HEK293 (cell line): ENCODE results near the gene PLXNA2.

Experiments used
- CTCF ChIA-PET: fragments of 350-600 bp; formaldehyde crosslinking; extraction: SDS; loops from one replicate; lab custom pipeline; 2021; ENCODE audit warnings: antibody characterized with exemption; lab: Yijun Ruan, JAX
- POLR2A ChIA-PET: fragments of 300-600 bp; formaldehyde crosslinking; extraction: SDS; loops from one replicate; lab custom pipeline; 2020; ENCODE audit warnings: antibody characterized with exemption, inconsistent platforms; lab: Yijun Ruan, JAX
- H3K27ac ChIP-seq: fragments of 200-500 bp; sonication (Bioruptor generic); 2 replicates; pipeline ENCODE4 v1.5.1; 2014; ENCODE audit warnings: low read depth, low read length, control low read depth, inconsistent platforms; ENCODE audit errors: extremely low read depth
- H3K36me3 ChIP-seq, 2 experiments: fragments of 200-500 bp in 1 of 2; sonication (Bioruptor generic) in 1 of 2; 1 replicate in 1 of 2; 2 replicates in 1 of 2; pipeline ENCODE4 v1.5.1; 2014 to 2017; ENCODE audit warnings: inconsistent platforms in 2 of 2, low read length in 2 of 2; ENCODE audit not compliant: control insufficient read depth in 2 of 2, insufficient read depth in 1 of 2
- H3K4me1 ChIP-seq: fragments of 200-500 bp; sonication (Bioruptor generic); 2 replicates; pipeline ENCODE4 v1.5.1; 2014; ENCODE audit warnings: mild to moderate bottlenecking, low read length, inconsistent platforms; ENCODE audit not compliant: control insufficient read depth, insufficient read depth
- H3K4me3 ChIP-seq: 2 replicates; pipeline ENCODE4 v1.5.1; 2011; ENCODE audit warnings: low read depth, mild to moderate bottlenecking, control low read depth, low read length, moderate library complexity
- H3K9me3 ChIP-seq: fragments of 200-500 bp; sonication (Bioruptor generic); 2 replicates; pipeline ENCODE4 v1.5.1; 2014; ENCODE audit warnings: low read depth, low read length, inconsistent platforms; ENCODE audit not compliant: control insufficient read depth, insufficient read depth
- ATF2 ChIP-seq: fragments of 450-650 bp; formaldehyde crosslinking; IDR thresholded peaks from 2 replicates; pipeline ENCODE4 v1.5.1; 2016; ENCODE audit warnings: missing biosample characterization, missing genetic modification characterization, low read depth
- GLIS1 ChIP-seq: fragments of 450-650 bp; formaldehyde crosslinking; IDR thresholded peaks from 2 replicates; pipeline ENCODE4 v1.5.1; 2016; ENCODE audit warnings: missing biosample characterization, missing genetic modification characterization
- OVOL3 ChIP-seq: fragments of 450-650 bp; formaldehyde crosslinking; IDR thresholded peaks from 2 replicates; pipeline ENCODE4 v1.5.1; 2016; ENCODE audit warnings: missing biosample characterization, missing genetic modification characterization
- PRDM2 ChIP-seq: fragments of 450-650 bp; formaldehyde crosslinking; IDR thresholded peaks from 2 replicates; pipeline ENCODE4 v1.5.1; 2016; ENCODE audit warnings: missing biosample characterization, missing genetic modification characterization, borderline replicate concordance
- RBAK ChIP-seq: fragments of 450-650 bp; formaldehyde crosslinking; IDR thresholded peaks from 2 replicates; pipeline ENCODE4 v1.5.1; 2016; ENCODE audit warnings: missing biosample characterization, missing genetic modification characterization
- ZBTB26 ChIP-seq: fragments of 450-650 bp; formaldehyde crosslinking; optimal IDR thresholded peaks from 2 replicates; pipeline ENCODE3; 2016; ENCODE audit warnings: missing biosample characterization, mild to moderate bottlenecking, missing genetic modification characterization
- ZEB2 ChIP-seq: fragments of 450-650 bp; formaldehyde crosslinking; IDR thresholded peaks from 2 replicates; pipeline ENCODE4 v1.5.1; 2016; ENCODE audit warnings: missing biosample characterization, missing genetic modification characterization
- ZIC2 ChIP-seq: fragments of 450-650 bp; formaldehyde crosslinking; IDR thresholded peaks from 2 replicates; pipeline ENCODE4 v1.5.1; 2016; ENCODE audit warnings: missing biosample characterization, missing genetic modification characterization
- ZNF140 ChIP-seq: fragments of 450-650 bp; formaldehyde crosslinking; IDR thresholded peaks from 2 replicates; pipeline ENCODE4 v1.5.1; 2016; ENCODE audit warnings: missing biosample characterization, missing genetic modification characterization
- ZNF148 ChIP-seq: fragments of 450-650 bp; formaldehyde crosslinking; IDR thresholded peaks from 2 replicates; pipeline ENCODE4 v1.5.0; 2017; ENCODE audit warnings: missing biosample characterization, missing genetic modification characterization, borderline replicate concordance
- ZNF16 ChIP-seq: fragments of 450-650 bp; formaldehyde crosslinking; IDR thresholded peaks from 2 replicates; pipeline ENCODE4 v1.5.1; 2016; ENCODE audit warnings: low read depth, missing biosample characterization, missing genetic modification characterization
- ZNF19 ChIP-seq: fragments of 450-650 bp; formaldehyde crosslinking; IDR thresholded peaks from 2 replicates; pipeline ENCODE4; 2016; ENCODE audit warnings: missing biosample characterization, missing genetic modification characterization, low read depth
- ZNF214 ChIP-seq: fragments of 450-650 bp; formaldehyde crosslinking; IDR thresholded peaks from 2 replicates; pipeline ENCODE4 v1.5.1; 2017; ENCODE audit warnings: missing biosample characterization, mild to moderate bottlenecking, missing genetic modification characterization, borderline replicate concordance
- ZNF223 ChIP-seq: fragments of 450-650 bp; formaldehyde crosslinking; IDR thresholded peaks from 2 replicates; pipeline ENCODE4 v1.5.1; 2016; ENCODE audit warnings: missing biosample characterization, missing genetic modification characterization
- ZNF341 ChIP-seq: fragments of 450-650 bp; formaldehyde crosslinking; IDR thresholded peaks from 2 replicates; pipeline ENCODE4; 2016; ENCODE audit warnings: low read depth, missing biosample characterization, missing genetic modification characterization
- ZNF416 ChIP-seq: fragments of 450-650 bp; formaldehyde crosslinking; IDR thresholded peaks from 2 replicates; pipeline ENCODE4 v1.5.1; 2016; ENCODE audit warnings: missing biosample characterization, missing genetic modification characterization
- ZNF513 ChIP-seq: fragments of 450-650 bp; IDR thresholded peaks from 2 replicates; pipeline ENCODE4 v1.5.1; 2018; ENCODE audit warnings: missing biosample characterization, missing genetic modification characterization
- ZNF514 ChIP-seq: fragments of 450-650 bp; formaldehyde crosslinking; IDR thresholded peaks from 2 replicates; pipeline ENCODE4 v1.5.1; 2016; ENCODE audit warnings: missing biosample characterization, missing genetic modification characterization
- ZNF548 ChIP-seq: fragments of 450-650 bp; formaldehyde crosslinking; IDR thresholded peaks from 2 replicates; pipeline ENCODE4 v1.5.1; 2016; ENCODE audit warnings: missing biosample characterization, missing genetic modification characterization
- ZNF571 ChIP-seq: fragments of 450-650 bp; formaldehyde crosslinking; IDR thresholded peaks from 2 replicates; pipeline ENCODE4 v1.5.0; 2017; ENCODE audit warnings: missing biosample characterization, missing genetic modification characterization
- ZNF610 ChIP-seq: fragments of 450-650 bp; formaldehyde crosslinking; IDR thresholded peaks from 2 replicates; pipeline ENCODE4 v1.5.1; 2016; ENCODE audit warnings: missing biosample characterization, missing genetic modification characterization, borderline replicate concordance
- ZNF621 ChIP-seq: fragments of 450-650 bp; formaldehyde crosslinking; IDR thresholded peaks from 2 replicates; pipeline ENCODE4 v1.5.1; 2017; ENCODE audit warnings: missing biosample characterization, missing genetic modification characterization
- ZNF654 ChIP-seq: fragments of 450-650 bp; formaldehyde crosslinking; IDR thresholded peaks from 2 replicates; pipeline ENCODE4 v1.5.1; 2016; ENCODE audit warnings: low read depth, missing biosample characterization, missing genetic modification characterization

PLXNA2 gene

GRCh38 chr1:208009706-208010444, 234.3 kb downstream of the PLXNA2 start:
- Histone ChIP-seq H3K4me3 (no peak overlapping the region), H3K27ac (no peak overlapping the region), H3K36me3 (no peaks in the 10 kb centered on the region), H3K9me3 (no peaks in the 10 kb centered on the region), H3K4me1 (no peaks in the 10 kb centered on the region)
- ChIA-PET CTCF (interaction anchor here (1.0 to 4.0 kb wide), 3 partner anchors 12 to 28 kb away, joined by 3 to 35 read pairs (median 4); no protein-coding TSS in a partner anchor), POLR2A (no interaction called here)
- TF ChIP-seq OVOL3 (tag by site-specific recombination) (no peak), RBAK (tag by site-specific recombination) (no peak), ZNF514 (tag by site-specific recombination) (no peak), ZNF214 (tag by site-specific recombination) (no peak), ZBTB26 (tag by site-specific recombination) (no peak), ATF2 (tag by site-specific recombination) (no peak), ZEB2 (no peak), ZNF513 (tag by site-specific recombination) (no peak), GLIS1 (no peak), ZNF140 (tag by site-specific recombination) (no peak), ZNF654 (no peak), ZNF223 (no peak), ZIC2 (tag by site-specific recombination) (no peak), ZNF416 (tag by site-specific recombination) (no peak), ZNF19 (no peak), ZNF548 (tag by site-specific recombination) (no peak), ZNF16 (no peak)

- Histone ChIP-seq H3K4me1 (no peaks in the 10 kb centered on the region), H3K36me3 (no peaks in the 10 kb centered on the region), H3K9me3 (no peaks in the 10 kb centered on the region), H3K4me3 (no peak overlapping the region), H3K27ac (no peak overlapping the region)
- POLR2A ChIA-PET, result no interaction called here
- CTCF ChIA-PET, result interaction anchor here (1.0 to 4.0 kb wide), 3 partner anchors 12 to 27 kb away, joined by 3 to 35 read pairs (median 4); no protein-coding TSS in a partner anchor
- TF ChIP-seq PRDM2 (no peak), ZNF19 (no peak), ZNF341 (tag by site-specific recombination) (no peak), ZNF571 (no peak), ZNF548 (tag by site-specific recombination) (no peak), ZNF621 (tag by site-specific recombination) (no peak), ZNF148 (tag by site-specific recombination) (no peak), ZNF610 (tag by site-specific recombination) (no peak)
Observed at GRCh38 chr1:208009303-208009702, 234.9 kb downstream of the PLXNA2 start.
